SKM-1 treated with dmso at 0.1 percent for 144 hours (cell line): ENCODE results near the gene NCF4.

Source experiments
- DNase-seq: peaks from one replicate; lab custom pipeline; 2025; ENCODE audit not compliant: unreplicated experiment; lab: John Stamatoyannopoulos, UW

NCF4 gene

GRCh38 chr22:36892292-36892691 is 31.5 kb downstream of the NCF4 start:
- no peak for DNase-seq

DNA sequence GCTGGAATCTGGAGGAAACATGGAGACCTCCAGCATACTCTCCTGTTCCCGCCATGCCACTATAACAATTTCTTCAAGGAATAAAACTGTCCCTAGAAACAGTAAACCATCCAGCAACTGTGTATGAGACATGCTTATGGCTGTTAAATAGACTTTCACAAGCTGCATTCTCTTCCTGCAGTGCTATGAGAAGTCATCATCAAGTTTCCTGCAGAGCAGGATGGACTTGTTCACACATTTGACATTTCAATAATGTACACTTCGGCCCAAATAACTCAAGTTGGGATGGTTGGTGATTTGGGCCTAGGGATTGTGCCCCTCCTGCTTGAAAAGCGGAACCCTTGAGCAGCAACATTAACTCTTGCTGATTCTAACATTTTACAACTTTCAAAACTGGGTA is 32.5 kb downstream of the NCF4 start:
- no peak for DNase-seq

- no peak for DNase-seq
Measured at GRCh38 chr22:36894266-36894665, 33.5 kb downstream of the NCF4 start.

DNA sequence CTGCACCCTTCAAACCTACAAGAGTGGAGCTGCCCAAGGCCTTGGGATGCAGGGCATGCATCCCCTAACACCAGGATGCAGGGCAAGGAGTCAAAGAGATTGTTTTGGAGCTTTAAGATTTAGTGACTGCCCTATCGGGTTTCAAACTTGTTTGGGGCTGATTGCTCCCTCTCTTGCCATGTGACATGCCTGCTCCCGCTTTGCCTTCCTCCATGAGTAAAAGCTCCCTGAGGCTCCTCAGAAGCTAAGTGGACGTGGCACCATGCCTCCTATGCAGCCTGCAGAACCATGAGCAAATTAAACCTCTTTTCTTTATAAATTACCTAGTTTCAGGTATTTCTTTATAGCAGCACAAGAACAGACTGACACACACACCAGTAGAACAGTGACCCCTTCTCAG is 36.8 kb downstream of the NCF4 start:
- no peak for DNase-seq

DNA sequence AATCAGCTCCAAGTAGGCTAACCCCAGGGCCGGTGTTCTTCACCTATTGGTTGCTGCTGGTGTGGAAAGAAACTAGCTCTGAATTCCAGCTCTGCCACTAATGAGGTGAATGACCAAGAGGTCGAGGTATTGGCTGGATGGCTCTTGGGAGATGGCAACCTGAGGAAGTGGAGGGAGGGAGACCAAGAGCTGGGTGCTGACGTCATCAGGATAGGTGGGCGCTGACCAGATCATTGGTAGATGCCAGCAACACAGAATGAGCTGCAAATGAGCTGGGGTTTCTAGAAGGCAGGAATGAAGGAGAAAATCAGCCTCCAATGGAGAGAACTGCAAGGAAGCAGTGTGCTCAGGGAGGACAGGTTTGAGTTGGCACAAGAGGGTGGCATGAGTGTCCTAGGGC is 37.9 kb downstream of the NCF4 start:
- no peak for DNase-seq

- DNase-seq, result no peak
Measured at GRCh38 chr22:36899498-36899897, 38.7 kb downstream of the NCF4 start.

- DNase-seq, result no peak
Measured at GRCh38 chr22:36900225-36900624, 39.4 kb downstream of the NCF4 start.

- no peak for DNase-seq
Measured at GRCh38 chr22:36900880-36901279, 40.1 kb downstream of the NCF4 start.

GRCh38 chr22:36901411-36902142 is 40.8 kb downstream of the NCF4 start:
- no peak for DNase-seq

DNA sequence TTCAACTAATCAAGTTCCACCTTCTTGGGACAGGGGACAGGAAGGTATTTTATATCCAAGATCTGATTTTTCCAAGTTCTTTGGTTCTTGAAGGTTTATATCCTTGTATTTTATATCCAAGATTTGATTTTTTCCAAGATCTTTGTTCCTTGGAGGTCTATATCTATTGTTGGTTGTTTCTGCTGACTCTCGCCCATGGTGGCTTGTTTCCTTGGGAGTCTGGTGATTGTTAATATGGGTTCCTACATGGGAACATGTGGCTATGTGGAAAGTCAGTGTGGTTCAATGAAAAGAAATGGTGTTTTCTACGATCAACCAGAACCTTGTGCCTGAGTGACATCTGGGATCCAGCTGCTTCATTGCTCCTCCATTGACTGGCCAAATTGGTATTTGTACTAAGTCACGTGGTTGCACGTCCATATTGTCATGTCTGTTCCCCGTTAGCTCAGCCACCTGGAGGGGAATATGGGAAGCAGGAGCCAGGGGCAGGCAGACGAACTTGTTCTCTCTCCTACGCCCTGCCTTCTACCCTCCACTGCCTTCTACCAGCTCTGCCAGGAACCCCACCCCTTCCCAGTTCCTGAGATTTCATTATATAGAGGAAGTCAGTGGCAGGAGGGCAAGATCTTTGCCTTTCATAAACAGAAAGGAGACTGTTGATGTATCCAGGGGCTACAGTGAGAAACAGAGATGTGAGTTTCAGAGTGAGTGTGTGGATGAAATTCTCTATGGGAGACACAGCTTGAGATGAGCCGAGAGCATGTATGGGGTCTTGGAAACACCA is 41.5 kb downstream of the NCF4 start:
- no peak for DNase-seq

GRCh38 chr22:36904260-36904880 is 43.6 kb downstream of the NCF4 start:
- no peak for DNase-seq

GRCh38 chr22:36907253-36908195 is 46.7 kb downstream of the NCF4 start:
- DNase-seq, result no peak

DNA sequence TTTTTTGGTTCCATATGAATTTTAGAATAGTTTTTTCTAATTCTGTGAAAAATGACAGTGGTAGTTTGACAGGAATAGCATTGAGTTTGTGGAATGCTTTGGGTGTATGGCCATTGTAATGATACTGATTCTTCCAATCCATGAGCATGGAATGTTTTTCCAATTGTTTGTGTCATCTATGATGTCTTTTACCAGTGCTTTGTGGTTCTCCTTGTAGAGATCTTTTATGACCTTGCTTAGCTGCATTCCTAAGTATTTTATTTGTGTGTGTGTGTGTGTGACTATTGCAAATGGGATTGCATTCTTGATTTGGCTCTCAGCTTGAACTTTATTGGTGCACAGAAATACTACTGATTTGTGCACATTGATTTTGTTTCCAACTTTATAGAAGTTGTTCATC is 49.7 kb downstream of the NCF4 start:
- DNase-seq, result no peak

DNA sequence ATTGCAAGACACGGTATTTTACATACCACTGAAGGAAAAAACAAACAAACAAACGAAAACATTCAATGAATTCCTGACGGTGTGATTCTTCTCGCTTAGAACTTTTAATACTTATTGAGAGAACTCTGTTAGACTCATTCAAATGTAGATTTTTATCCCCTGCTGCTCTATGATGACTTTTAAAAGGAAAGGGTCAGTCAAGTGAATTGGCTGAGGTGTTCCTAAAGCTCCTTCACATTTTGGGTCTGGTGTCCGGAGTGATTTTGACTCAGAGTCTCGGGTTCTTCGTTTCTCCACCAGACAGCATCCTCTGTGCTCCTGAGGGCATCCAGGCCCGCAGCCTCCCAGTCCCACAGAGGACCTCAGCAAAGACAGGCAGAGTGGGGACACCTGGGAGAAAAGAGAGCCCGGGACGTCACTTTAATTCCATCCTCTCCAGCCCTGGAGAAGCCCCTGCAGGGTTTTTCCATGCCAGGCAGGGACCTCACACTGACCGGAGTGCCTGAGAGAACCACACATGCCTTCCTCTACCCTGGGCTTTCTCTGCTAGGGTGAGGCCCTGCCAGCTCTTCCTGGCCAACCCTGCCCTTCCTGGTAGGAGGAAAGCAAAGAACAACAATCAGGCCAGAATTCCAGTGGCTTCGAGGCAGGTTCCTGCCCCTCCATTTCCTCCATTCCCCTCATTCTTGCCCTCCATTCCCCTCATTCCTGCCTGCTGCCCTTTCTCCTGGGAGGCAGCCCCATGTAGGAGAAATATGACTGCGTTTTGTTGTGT is 51.3 kb downstream of the NCF4 start:
- DNase-seq, result no peak

GRCh38 chr22:36912694-36913426 is 52.1 kb downstream of the NCF4 start:
- peak; percentile 77 for DNase-seq

GRCh38 chr22:36913427-36914389 is 52.9 kb downstream of the NCF4 start, which contains the start of gene CSF2RB:
CSF2RB (plus strand) TSS chr22:36913628; CDS start chr22:36922208, 8,580 bp downstream.
- peak; percentile 97 for DNase-seq

DNA sequence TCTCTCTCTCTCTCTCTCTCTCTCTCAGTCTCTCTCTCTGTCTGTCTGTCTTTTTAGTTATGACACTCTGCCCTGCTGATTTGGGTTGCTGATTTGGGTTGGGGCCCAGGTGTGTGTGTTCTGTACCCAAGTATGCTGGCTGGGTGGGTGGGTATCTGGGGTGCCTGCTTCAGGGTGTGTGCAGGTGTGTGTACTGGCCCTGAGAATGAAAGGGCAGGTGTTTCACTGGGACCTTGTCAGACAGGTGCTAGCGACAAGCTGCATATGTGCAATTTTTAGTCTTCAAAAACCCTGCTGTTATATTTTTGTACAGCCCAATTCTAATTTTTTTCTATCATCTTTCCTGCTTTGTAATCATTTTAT is 53.6 kb downstream of the NCF4 start:
- no peak for DNase-seq

GRCh38 chr22:36916034-36916433 is 55.2 kb downstream of the NCF4 start:
- DNase-seq, result no peak
